H1 (cell line): ENCODE results near the gene DDX31. TPM values are rescaled to one million over a fixed set of nuclear protein-coding genes. Genes with fewer than 3 reads are reported as not detected.

Source experiments
- CTCF ChIA-PET: fragments of 300-600 bp; sonication (Branson Sonifier 250); formaldehyde crosslinking; loops from one replicate; lab custom pipeline; 2021; ENCODE audit not compliant: partially characterized antibody; lab: Charles Lee
- POLR2A ChIA-PET: fragments of 300-600 bp; sonication (Branson Sonifier 250); formaldehyde crosslinking; loops from one replicate; lab custom pipeline; 2021; ENCODE audit warnings: inconsistent platforms; ENCODE audit not compliant: partially characterized antibody; lab: Charles Lee
- DNase-seq, 2 experiments: peaks; one replicate each; pipeline versions ENCODE4 v3.0.0 to v3.0.0-alpha.2; 2010 to 2022; ENCODE audit warnings: low spot score in 2 of 2, low read depth in 1 of 2, mixed read lengths in 1 of 2
- FAIRE-seq: peaks from 2 replicates; lab custom pipeline; 2011; peaks lifted over from hg19 to GRCh38; lab: Jason Lieb, UNC
- H2AFZ ChIP-seq: 2 replicates; pipeline ENCODE4 v1.8.1; 2012; ENCODE audit warnings: low read length, inconsistent platforms
- H2AK5ac ChIP-seq: 2 replicates; pipeline ENCODE4 v1.6.1; 2013; ENCODE audit warnings: low read depth, low read length
- H2BK120ac ChIP-seq: replicated peaks from 2 replicates; pipeline ENCODE3; 2013; ENCODE audit warnings: low read depth, low read length, inconsistent platforms
- H2BK12ac ChIP-seq: 2 replicates; pipeline ENCODE4 v1.6.1; 2013; ENCODE audit warnings: low read depth, low read length
- H2BK15ac ChIP-seq: 2 replicates; pipeline ENCODE4 v1.6.1; 2013; ENCODE audit warnings: low read length
- H2BK20ac ChIP-seq: 2 replicates; pipeline ENCODE4 v1.6.1; 2013; ENCODE audit warnings: low read length
- H2BK5ac ChIP-seq: 2 replicates; pipeline ENCODE4 v1.6.1; 2013; ENCODE audit warnings: low read depth, low read length
- H3K14ac ChIP-seq: 2 replicates; pipeline ENCODE4 v1.6.1; 2013; ENCODE audit warnings: inconsistent platforms; ENCODE audit not compliant: insufficient read length
- H3K18ac ChIP-seq: 2 replicates; pipeline ENCODE4 v1.6.1; 2013; ENCODE audit warnings: low read length; ENCODE audit errors: extremely low read depth
- H3K23ac ChIP-seq: 2 replicates; pipeline ENCODE4 v1.6.1; 2013; ENCODE audit warnings: inconsistent platforms; ENCODE audit not compliant: insufficient read length
- H3K23me2 ChIP-seq: 2 replicates; pipeline ENCODE4 v1.6.1; 2013; ENCODE audit warnings: low read depth, low read length
- H3K27ac ChIP-seq: 2 replicates; pipeline ENCODE4 v1.6.1; 2011; ENCODE audit warnings: low read depth, low read length, inconsistent platforms
- H3K27me3 ChIP-seq, 4 experiments: replicated peaks in 1 of 4; 1 replicate in 1 of 4; 2 replicates in 3 of 4; pipeline versions ENCODE4 v1.6.1 to v1.8.1; 2011 to 2013; ENCODE audit warnings: low read length in 3 of 4, mild to moderate bottlenecking in 3 of 4, inconsistent platforms in 2 of 4, mixed read lengths in 2 of 4, moderate library complexity in 1 of 4; ENCODE audit not compliant: control insufficient read depth in 3 of 4, insufficient read depth in 3 of 4; ENCODE audit errors: extremely low read depth in 1 of 4
- H3K36me3 ChIP-seq, 4 experiments: 2 replicates each; pipeline versions ENCODE4 v1.6.1 to v1.8.1; 2011 to 2013; ENCODE audit warnings: mild to moderate bottlenecking in 4 of 4, low read length in 3 of 4, moderate library complexity in 2 of 4, control low read depth in 1 of 4, inconsistent platforms in 1 of 4; ENCODE audit not compliant: insufficient read depth in 4 of 4, control insufficient read depth in 2 of 4
- H3K4ac ChIP-seq: replicated peaks from 2 replicates; pipeline ENCODE3; 2013; ENCODE audit warnings: low read length, low read depth, mixed read lengths, inconsistent platforms; ENCODE audit not compliant: insufficient read length
- H3K4me1 ChIP-seq, 4 experiments: replicated peaks in 1 of 4; 1 replicate in 1 of 4; 2 replicates in 3 of 4; pipeline versions ENCODE4 v1.6.1 to v1.8.1; 2011 to 2013; ENCODE audit warnings: low read length in 3 of 4, inconsistent platforms in 2 of 4, mixed read lengths in 1 of 4; ENCODE audit not compliant: insufficient read depth in 4 of 4, control insufficient read depth in 3 of 4
- H3K4me2 ChIP-seq, 2 experiments: 2 replicates each; pipeline versions ENCODE4 v1.6.1 to v1.8.1; 2011 to 2013; ENCODE audit warnings: low read depth in 2 of 2, low read length in 2 of 2, control low read depth in 1 of 2, inconsistent platforms in 1 of 2, mild to moderate bottlenecking in 1 of 2; ENCODE audit not compliant: insufficient read depth in 1 of 2
- H3K4me3 ChIP-seq, 4 experiments: fragments of 200-600, 300-600 bp in 1 of 4; sonication (generic), shearing (Covaris generic), sonication (Bioruptor Twin) in 1 of 4; 2 replicates each; pipeline versions ENCODE4 v1.5.1 to v1.8.1; 2011 to 2016; ENCODE audit warnings: low read length in 4 of 4, low read depth in 3 of 4, control low read depth in 2 of 4, inconsistent platforms in 2 of 4, mild to moderate bottlenecking in 2 of 4, mixed read lengths in 1 of 4, moderate library complexity in 1 of 4; ENCODE audit not compliant: insufficient read depth in 2 of 4; ENCODE audit errors: extremely low read depth in 1 of 4
- H3K56ac ChIP-seq: replicated peaks from 2 replicates; pipeline ENCODE3; 2013; ENCODE audit warnings: low read depth, mild to moderate bottlenecking, mixed read lengths, low read length, inconsistent platforms; ENCODE audit not compliant: insufficient read length
- H3K79me1 ChIP-seq: 2 replicates; pipeline ENCODE4 v1.6.1; 2013; ENCODE audit warnings: low read depth, low read length, control low read depth
- H3K79me2 ChIP-seq, 2 experiments: 2 replicates each; pipeline versions ENCODE4 v1.6.1 to v1.8.1; 2012 to 2013; ENCODE audit warnings: low read length in 2 of 2, mild to moderate bottlenecking in 2 of 2, inconsistent platforms in 1 of 2; ENCODE audit not compliant: insufficient read depth in 2 of 2, control insufficient read depth in 1 of 2
- H3K9ac ChIP-seq, 4 experiments: replicated peaks in 1 of 4; 1 replicate in 1 of 4; 2 replicates in 3 of 4; pipeline versions ENCODE4 v1.6.1 to v1.8.1; 2011 to 2013; ENCODE audit warnings: low read depth in 3 of 4, low read length in 3 of 4, control low read depth in 2 of 4, mild to moderate bottlenecking in 2 of 4, moderate library complexity in 2 of 4, inconsistent platforms in 1 of 4; ENCODE audit errors: extremely low read depth in 1 of 4
- H3K9me3 ChIP-seq, 2 experiments: 2 replicates each; pipeline versions ENCODE4 v1.6.1 to v1.8.1; 2012 to 2013; ENCODE audit warnings: mild to moderate bottlenecking in 2 of 2, moderate library complexity in 2 of 2, control low read depth in 1 of 2, inconsistent platforms in 1 of 2, low read depth in 1 of 2, low read length in 1 of 2, mixed read lengths in 1 of 2; ENCODE audit not compliant: insufficient read depth in 2 of 2
- H4K20me1 ChIP-seq, 2 experiments: replicated peaks in 1 of 2; 2 replicates each; pipeline versions ENCODE3 to v1.8.1; 2011 to 2013; ENCODE audit warnings: inconsistent platforms in 2 of 2, low read length in 2 of 2, mild to moderate bottlenecking in 1 of 2; ENCODE audit not compliant: insufficient read depth in 2 of 2, control insufficient read depth in 1 of 2
- H4K5ac ChIP-seq: 2 replicates; pipeline ENCODE4 v1.6.1; 2013; ENCODE audit warnings: low read length, low read depth, mixed read lengths, inconsistent platforms; ENCODE audit not compliant: insufficient read length
- H4K8ac ChIP-seq: 2 replicates; pipeline ENCODE4 v1.8.0; 2013; ENCODE audit warnings: mild to moderate bottlenecking, moderate library complexity, low read length, inconsistent platforms; ENCODE audit not compliant: insufficient read depth; ENCODE audit errors: extremely low read depth
- H4K91ac ChIP-seq: replicated peaks from 2 replicates; pipeline ENCODE3; 2013; ENCODE audit warnings: low read length, mixed read lengths, inconsistent platforms; ENCODE audit not compliant: insufficient read length
- BRCA1 ChIP-seq: IDR thresholded peaks from 2 replicates; pipeline ENCODE4 v1.6.1; 2012; ENCODE audit warnings: low read depth, low read length, improper control_type of control experiment
- EGR1 ChIP-seq: IDR thresholded peaks from 2 replicates; pipeline ENCODE4 v1.6.1; 2011; ENCODE audit warnings: low read depth, low read length, borderline replicate concordance
- GTF2F1 ChIP-seq: IDR thresholded peaks from 2 replicates; pipeline ENCODE4 v1.6.1; 2012; ENCODE audit warnings: low read depth, low read length, improper control_type of control experiment, borderline replicate concordance
- JUN ChIP-seq: IDR thresholded peaks from 2 replicates; pipeline ENCODE4 v1.6.1; 2011; ENCODE audit warnings: low read depth, mild to moderate bottlenecking, improper control_type of control experiment, low read length
- KDM5A ChIP-seq: fragments of 200-600 bp; IDR thresholded peaks from 2 replicates; pipeline ENCODE4 v1.7.1; 2012; ENCODE audit warnings: mild to moderate bottlenecking, low read length, inconsistent platforms, mixed read lengths
- MAFK ChIP-seq: IDR thresholded peaks from 2 replicates; pipeline ENCODE4 v1.6.1; 2012; ENCODE audit warnings: low read depth, mild to moderate bottlenecking, improper control_type of control experiment, low read length
- NANOG ChIP-seq: IDR thresholded peaks from 2 replicates; pipeline ENCODE4 v1.6.1; 2011; ENCODE audit warnings: low read length, low read depth, mild to moderate bottlenecking, inconsistent platforms; ENCODE audit not compliant: insufficient read depth, poor library complexity, severe bottlenecking
- NRF1 ChIP-seq: IDR thresholded peaks from 2 replicates; pipeline ENCODE4 v1.6.1; 2011; ENCODE audit warnings: mild to moderate bottlenecking, low read depth, low read length, improper control_type of control experiment
- RBBP5 ChIP-seq: IDR thresholded peaks from 2 replicates; pipeline ENCODE4 v1.7.1; 2012; ENCODE audit warnings: low read depth, mild to moderate bottlenecking, inconsistent platforms, low read length, moderate library complexity, borderline replicate concordance
- TEAD4 ChIP-seq: IDR thresholded peaks from 2 replicates; pipeline ENCODE4 v1.6.1; 2012; ENCODE audit warnings: low read depth, low read length, inconsistent platforms, mixed read lengths
- YY1 ChIP-seq: IDR thresholded peaks from 2 replicates; pipeline ENCODE4 v1.6.1; 2011; ENCODE audit warnings: low read depth, mild to moderate bottlenecking, low read length
- WGBS, 2 experiments: shearing (Covaris generic) in 1 of 2; methylation state at CpG; one replicate each; pipeline versions ENCODE4 v1.1.6 to v1.1.7; 2013 to 2015; ENCODE audit warnings: low lambda C conversion rate in 2 of 2, mixed read lengths in 2 of 2, inconsistent platforms in 1 of 2, low coverage in 1 of 2, missing lambda C conversion rate in 1 of 2; ENCODE audit not compliant: insufficient replicate concordance in 2 of 2, insufficient coverage in 1 of 2, insufficient read length in 1 of 2; ENCODE audit errors: extremely low coverage in 1 of 2, missing lambda C conversion rate in 1 of 2; 5-methylcytosine and 5-hydroxymethylcytosine counted together
- polyA plus RNA-seq, 7 experiments: library from polyadenylated mRNA; depleted of rRNA in 3 of 7; stranded (reverse) in 5 of 7; unstranded in 2 of 7; fragments of >200 nt in 5 of 7; fragments of 200-250 nt in 2 of 7; gene quantifications; 1 replicate in 5 of 7; 2 replicates in 1 of 7; 4 replicates in 1 of 7; pipeline versions ENCODE4 v1.2.1 to v1.2.3, GENCODE V29; 2011 to 2013; ENCODE audit warnings: missing spikeins in 2 of 7, mixed read lengths in 2 of 7
- total RNA-seq: library from RNA; stranded (reverse); fragmentation: NEBNext Ultra II Directional; extraction: Animal tissue kit (Norgen Biotek cat#: 25700); gene quantifications from 2 replicates; pipeline ENCODE4 v1.2.1, GENCODE V29; 2021
- TF ChIP-seq, protein P1 (sequence below): IDR thresholded peaks from 2 replicates; pipeline ENCODE4 v1.6.1; 2011; ENCODE audit warnings: low read depth, mild to moderate bottlenecking, low read length; ENCODE audit not compliant: insufficient read depth
- TF ChIP-seq, protein P2 (sequence below): IDR thresholded peaks from 2 replicates; pipeline ENCODE4 v1.6.1; 2011; ENCODE audit warnings: low read length, improper control_type of control experiment

The DDX31 gene
- total and polyA plus RNA-seq, 2 of the 8 experiments (the other 6 are each of a cell fraction or from before 2014, with no cell fraction given), result 9.5 to 23.7 TPM

DNA sequence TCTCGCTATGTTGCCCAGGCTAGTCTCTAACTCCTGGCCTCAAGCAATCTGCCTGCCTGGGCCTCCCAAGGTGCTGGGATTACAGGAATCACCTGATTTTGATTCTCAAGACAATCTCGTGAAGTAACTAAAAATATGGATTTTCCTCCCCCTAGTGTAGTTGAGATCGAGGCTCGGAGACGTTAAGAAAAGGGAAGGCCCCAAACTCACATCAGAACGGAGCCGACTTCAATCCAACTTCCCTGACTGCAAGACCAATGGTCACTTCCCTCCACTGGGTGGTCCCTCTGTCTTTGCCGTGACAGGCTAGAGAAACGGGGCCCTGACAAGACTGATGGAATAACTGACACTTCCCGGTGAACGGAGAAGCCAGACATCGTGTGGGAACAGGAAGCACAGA, 59.1 kb downstream of the DDX31 start:
- Histone ChIP-seq H2BK120ac (no peak overlapping the region), H3K4me2 (no peak overlapping the region), H2BK15ac (no peak overlapping the region), H2AK5ac (no peak overlapping the region), H2BK5ac (no peak overlapping the region), H3K36me3 (peaks cover 4 to 48% (median 15%) of the 10 kb centered on the region in 4 experiments), H3K18ac (no peak overlapping the region), H3K23me2 (no peaks in the 10 kb centered on the region), H3K4me1 (peaks cover 1 to 4% (median 4%) of the 10 kb centered on the region in 4 experiments; a peak in 4 of 7 replicates), H3K14ac (no peak overlapping the region), H3K4ac (no peak overlapping the region), H2AFZ (no peak overlapping the region), H3K27me3 (no peaks in the 10 kb centered on the region), H3K79me1 (no peaks in the 10 kb centered on the region; the same call in 1 of the 2 replicates), H3K9ac (no peak overlapping the region), H2BK20ac (no peak overlapping the region), H3K9me3 (no peaks in the 10 kb centered on the region), H3K79me2 (no peaks in the 10 kb centered on the region), H3K56ac (no peak overlapping the region), H3K23ac (no peak overlapping the region), H2BK12ac (no peak overlapping the region), H4K20me1 (peaks cover 0 to 1% of the 10 kb centered on the region in 2 experiments), H3K4me3 (no peak overlapping the region), H4K8ac (no peak overlapping the region), H4K5ac (no peak overlapping the region), H3K27ac (no peak overlapping the region), H4K91ac (no peak overlapping the region)
- FAIRE-seq (no peak), DNase-seq (no peak)
- POLR2A ChIA-PET, result interaction anchor here (0.7 kb wide), 1 partner anchor 43 kb away, joined by 3 read pairs; no protein-coding TSS in a partner anchor
- WGBS, 2 experiments, result 94% methylated on average over 12 of the region's 12 CpGs; no CpG with 5 or more reads in 1 of the 2 experiments
- CTCF ChIA-PET, result no interaction called here
- TF ChIP-seq TEAD4, result no peak
- TF ChIP-seq MAFK, result no peak
- no peak for TF ChIP-seq KDM5A
- no peak for TF ChIP-seq NANOG
- TF ChIP-seq, protein P1, sequence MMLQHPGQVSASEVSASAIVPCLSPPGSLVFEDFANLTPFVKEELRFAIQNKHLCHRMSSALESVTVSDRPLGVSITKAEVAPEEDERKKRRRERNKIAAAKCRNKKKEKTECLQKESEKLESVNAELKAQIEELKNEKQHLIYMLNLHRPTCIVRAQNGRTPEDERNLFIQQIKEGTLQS, result no peak
- no peak for TF ChIP-seq EGR1
- no peak for TF ChIP-seq JUN
- TF ChIP-seq YY1, result no peak
- TF ChIP-seq NRF1, result no peak
- no peak for TF ChIP-seq RBBP5
- TF ChIP-seq, protein P2, sequence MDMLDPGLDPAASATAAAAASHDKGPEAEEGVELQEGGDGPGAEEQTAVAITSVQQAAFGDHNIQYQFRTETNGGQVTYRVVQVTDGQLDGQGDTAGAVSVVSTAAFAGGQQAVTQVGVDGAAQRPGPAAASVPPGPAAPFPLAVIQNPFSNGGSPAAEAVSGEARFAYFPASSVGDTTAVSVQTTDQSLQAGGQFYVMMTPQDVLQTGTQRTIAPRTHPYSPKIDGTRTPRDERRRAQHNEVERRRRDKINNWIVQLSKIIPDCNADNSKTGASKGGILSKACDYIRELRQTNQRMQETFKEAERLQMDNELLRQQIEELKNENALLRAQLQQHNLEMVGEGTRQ, result no peak
- no peak for TF ChIP-seq BRCA1
- TF ChIP-seq GTF2F1, result no peak
